Measurements from ENCODE around the gene ZNF408. TPM values are rescaled to one million over a fixed set of nuclear protein-coding genes. Genes with fewer than 3 reads are reported as not detected.
A peak's percentile ranks its signal among the peaks of the same experiment; 100 is the strongest.

ZNF408 gene
- total and polyA plus RNA-seq, 2 of the 13 experiments (the other 11 are each of a cell fraction or from before 2014, with no cell fraction given), result 11.2 to 12.5 TPM

DNA sequence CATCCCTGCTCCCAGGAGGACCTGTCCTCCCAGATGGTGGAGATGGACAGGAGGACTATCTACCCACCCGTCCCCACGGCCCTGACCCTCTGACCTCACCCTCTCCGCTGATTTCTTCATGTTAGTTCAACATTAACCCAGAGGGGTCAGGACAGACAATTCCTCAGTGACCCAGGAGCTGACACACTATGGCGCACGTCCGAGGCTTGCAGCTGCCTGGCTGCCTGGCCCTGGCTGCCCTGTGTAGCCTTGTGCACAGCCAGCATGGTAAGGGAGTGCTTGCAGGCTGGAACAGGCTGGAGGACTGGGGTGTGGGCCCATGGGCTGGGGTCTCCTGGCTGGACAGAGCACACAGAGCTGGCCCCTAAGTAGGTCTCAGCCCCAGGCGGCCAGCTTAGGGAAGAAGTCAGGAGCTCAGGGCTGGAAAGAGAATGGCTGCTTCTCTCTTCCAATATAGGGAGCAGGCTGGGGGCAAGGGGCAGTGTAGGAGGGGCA lies 18.3 kb downstream of the ZNF408 start, which contains the start of gene F2 (continued):
- TF ChIP-seq ZSCAN22 (CRISPR knock-in tag; IDR thresholded peaks at IDR 0.05), result no peak
- TF ChIP-seq RORA (CRISPR knock-in tag; IDR thresholded peaks at IDR 0.05), result no peak
- peak; percentile 90 for TF ChIP-seq ZNF792 (CRISPR knock-in tag; IDR thresholded peaks at IDR 0.05)
- no peak for TF ChIP-seq HCFC1 (IDR thresholded peaks at IDR 0.05; ENCODE audit: low read depth, low read length)
- TF ChIP-seq CBX2 (IDR thresholded peaks at IDR 0.05; ENCODE audit: low read depth, low read length), result no peak
- no peak for TF ChIP-seq CBX2 (CRISPR knock-in tag; IDR thresholded peaks at IDR 0.05; ENCODE audit: low read depth)
- 0 out of 2 replicates have a peak, but pooled peaks have one; percentile 13 for TF ChIP-seq PHF20 (CRISPR knock-in tag; IDR thresholded peaks at IDR 0.05)
- TF ChIP-seq MTA1 (CRISPR knock-in tag; IDR thresholded peaks at IDR 0.05; ENCODE audit: borderline replicate concordance), result peak; percentile 77; the same call in 1 of the 2 replicates
- TF ChIP-seq GABPA (IDR thresholded peaks at IDR 0.05; ENCODE audit: low read depth, low read length), result no peak
- TF ChIP-seq GABPA (CRISPR knock-in tag; IDR thresholded peaks at IDR 0.05; ENCODE audit: low read depth), result peak; percentile 72
- peak; percentile 75 for TF ChIP-seq HOXA5 (CRISPR knock-in tag; IDR thresholded peaks at IDR 0.05)
- 0 out of 2 replicates have a peak, but pooled peaks have one; percentile 43 for TF ChIP-seq ZSCAN25 (CRISPR knock-in tag; IDR thresholded peaks at IDR 0.05)
- TF ChIP-seq ZNF746 (CRISPR knock-in tag; IDR thresholded peaks at IDR 0.05), result peak; percentile 96
- no peak for TF ChIP-seq NONO (IDR thresholded peaks at IDR 0.05)
- TF ChIP-seq NONO (CRISPR knock-in tag; conservative IDR thresholded peaks at IDR 0.05), result peak; percentile 95
- TF ChIP-seq PAX8 (CRISPR knock-in tag; IDR thresholded peaks at IDR 0.05; ENCODE audit: borderline replicate concordance), result peak; percentile 27; the same call in 1 of the 2 replicates
- TF ChIP-seq HIC2 (CRISPR knock-in tag; IDR thresholded peaks at IDR 0.05; ENCODE audit: low read depth), result no peak
- peak; percentile 55 for TF ChIP-seq KAT8 (CRISPR knock-in tag; IDR thresholded peaks at IDR 0.05)
- peak; percentile 44; the same call in 1 of the 2 replicates for TF ChIP-seq ZNF747 (CRISPR knock-in tag; IDR thresholded peaks at IDR 0.05; ENCODE audit: borderline replicate concordance)
- peak; percentile 90 for TF ChIP-seq YY1 (IDR thresholded peaks at IDR 0.05; ENCODE audit: insufficient read depth, insufficient replicate concordance, low read depth, low read length)
- TF ChIP-seq PAWR (CRISPR knock-in tag; IDR thresholded peaks at IDR 0.05; ENCODE audit: borderline replicate concordance), result 0 out of 2 replicates have a peak, but pooled peaks have one; percentile 40
- peak; percentile 74; the same call in 1 of the 2 replicates for TF ChIP-seq MLLT10 (CRISPR knock-in tag; IDR thresholded peaks at IDR 0.05)
- TF ChIP-seq, protein P1, sequence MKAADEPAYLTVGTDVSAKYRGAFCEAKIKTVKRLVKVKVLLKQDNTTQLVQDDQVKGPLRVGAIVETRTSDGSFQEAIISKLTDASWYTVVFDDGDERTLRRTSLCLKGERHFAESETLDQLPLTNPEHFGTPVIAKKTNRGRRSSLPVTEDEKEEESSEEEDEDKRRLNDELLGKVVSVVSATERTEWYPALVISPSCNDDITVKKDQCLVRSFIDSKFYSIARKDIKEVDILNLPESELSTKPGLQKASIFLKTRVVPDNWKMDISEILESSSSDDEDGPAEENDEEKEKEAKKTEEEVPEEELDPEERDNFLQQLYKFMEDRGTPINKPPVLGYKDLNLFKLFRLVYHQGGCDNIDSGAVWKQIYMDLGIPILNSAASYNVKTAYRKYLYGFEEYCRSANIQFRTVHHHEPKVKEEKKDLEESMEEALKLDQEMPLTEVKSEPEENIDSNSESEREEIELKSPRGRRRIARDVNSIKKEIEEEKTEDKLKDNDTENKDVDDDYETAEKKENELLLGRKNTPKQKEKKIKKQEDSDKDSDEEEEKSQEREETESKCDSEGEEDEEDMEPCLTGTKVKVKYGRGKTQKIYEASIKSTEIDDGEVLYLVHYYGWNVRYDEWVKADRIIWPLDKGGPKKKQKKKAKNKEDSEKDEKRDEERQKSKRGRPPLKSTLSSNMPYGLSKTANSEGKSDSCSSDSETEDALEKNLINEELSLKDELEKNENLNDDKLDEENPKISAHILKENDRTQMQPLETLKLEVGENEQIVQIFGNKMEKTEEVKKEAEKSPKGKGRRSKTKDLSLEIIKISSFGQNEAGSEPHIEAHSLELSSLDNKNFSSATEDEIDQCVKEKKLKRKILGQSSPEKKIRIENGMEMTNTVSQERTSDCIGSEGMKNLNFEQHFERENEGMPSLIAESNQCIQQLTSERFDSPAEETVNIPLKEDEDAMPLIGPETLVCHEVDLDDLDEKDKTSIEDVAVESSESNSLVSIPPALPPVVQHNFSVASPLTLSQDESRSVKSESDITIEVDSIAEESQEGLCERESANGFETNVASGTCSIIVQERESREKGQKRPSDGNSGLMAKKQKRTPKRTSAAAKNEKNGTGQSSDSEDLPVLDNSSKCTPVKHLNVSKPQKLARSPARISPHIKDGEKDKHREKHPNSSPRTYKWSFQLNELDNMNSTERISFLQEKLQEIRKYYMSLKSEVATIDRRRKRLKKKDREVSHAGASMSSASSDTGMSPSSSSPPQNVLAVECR (CRISPR knock-in tag; IDR thresholded peaks at IDR 0.05; ENCODE audit: borderline replicate concordance), result peak; percentile 54; the same call in 1 of the 2 replicates
